GM10248 (cell line): ENCODE measurements around the gene FKRP.

Experiments used
- CTCF ChIA-PET: fragments of 300-600 bp; sonication (Branson Sonifier 250); formaldehyde crosslinking; extraction: SDS; loops from one replicate; lab custom pipeline; 2021; ENCODE audit warnings: antibody characterized with exemption; lab: Yijun Ruan, JAX
- POLR2A ChIA-PET: fragments of 350-650 bp; sonication (Branson Sonifier 250); formaldehyde crosslinking; extraction: SDS; loops from one replicate; lab custom pipeline; 2020; ENCODE audit warnings: antibody characterized with exemption; lab: Yijun Ruan, JAX
- DNase-seq: peaks from one replicate; pipeline ENCODE4 v3.0.0; 2012; ENCODE audit errors: extremely low spot score
- CTCF ChIP-seq: IDR thresholded peaks from 2 replicates; pipeline ENCODE4 v1.5.1; 2012; ENCODE audit warnings: mild to moderate bottlenecking, low read depth; ENCODE audit errors: extremely low read depth, missing control alignments, control extremely low read depth

The FKRP gene

GRCh38 chr19:46730187-46730586, 15.7 kb upstream of the FKRP start:
- no peak for DNase-seq
- POLR2A ChIA-PET: no interaction called here
- CTCF ChIA-PET: interaction anchor here (0.9 to 5.4 kb wide), 13 partner anchors 12 to 187 kb away, joined by 3 to 66 read pairs (median 9); partner anchors contain the start of gene PRKD2
- TF ChIP-seq CTCF: no peak

GRCh38 chr19:46730595-46730994, 15.3 kb upstream of the FKRP start:
- POLR2A ChIA-PET: no interaction called here
- CTCF ChIA-PET: interaction anchor here (0.9 to 5.4 kb wide), 12 partner anchors 12 to 188 kb away, joined by 3 to 66 read pairs (median 8); partner anchors contain the start of gene PRKD2
- no peak for TF ChIP-seq CTCF
- no peak for DNase-seq

GRCh38 chr19:46731007-46731501, 14.8 kb upstream of the FKRP start:
- no peak for TF ChIP-seq CTCF
- ChIA-PET CTCF (interaction anchor here (0.8 to 5.4 kb wide), 11 partner anchors 11 to 188 kb away, joined by 3 to 66 read pairs (median 7); no protein-coding TSS in a partner anchor), POLR2A (no interaction called here)
- DNase-seq: no peak

- CTCF ChIA-PET: interaction anchor here (0.8 to 5.4 kb wide), 7 partner anchors 10 to 189 kb away, joined by 4 to 66 read pairs (median 9); no protein-coding TSS in a partner anchor
- TF ChIP-seq CTCF: no peak
- no peak for DNase-seq
- POLR2A ChIA-PET: no interaction called here
Measured at GRCh38 chr19:46731584-46731983, 14.3 kb upstream of the FKRP start.

GRCh38 chr19:46732172-46732938, 13.5 kb upstream of the FKRP start:
- DNase-seq: no peak
- POLR2A ChIA-PET: interaction anchor here (0.5 kb wide), 1 partner anchor 80 kb away, joined by 6 read pairs; no protein-coding TSS in a partner anchor
- no peak for TF ChIP-seq CTCF
- CTCF ChIA-PET: interaction anchor here (0.8 to 5.4 kb wide), 3 partner anchors 9 to 28 kb away, joined by 4 to 66 read pairs (median 11); no protein-coding TSS in a partner anchor

GRCh38 chr19:46732966-46733689, 12.7 kb upstream of the FKRP start:
- DNase-seq: no peak
- POLR2A ChIA-PET: no interaction called here
- no peak for TF ChIP-seq CTCF

More at GRCh38 chr19:46732966-46733689, 12.7 kb upstream of the FKRP start:
- CTCF ChIA-PET: interaction anchor here (1.1 to 3.0 kb wide), 3 partner anchors 9 to 18 kb away, joined by 3 to 11 read pairs (median 3); no protein-coding TSS in a partner anchor
